ENCODE measurements around the gene LRBA.
"Not testable (repeated sequence)": the region's sequence is repeated elsewhere in the genome, so short reads cannot be mapped to it uniquely, and the experiment has no call there.

Gene LRBA

DNA sequence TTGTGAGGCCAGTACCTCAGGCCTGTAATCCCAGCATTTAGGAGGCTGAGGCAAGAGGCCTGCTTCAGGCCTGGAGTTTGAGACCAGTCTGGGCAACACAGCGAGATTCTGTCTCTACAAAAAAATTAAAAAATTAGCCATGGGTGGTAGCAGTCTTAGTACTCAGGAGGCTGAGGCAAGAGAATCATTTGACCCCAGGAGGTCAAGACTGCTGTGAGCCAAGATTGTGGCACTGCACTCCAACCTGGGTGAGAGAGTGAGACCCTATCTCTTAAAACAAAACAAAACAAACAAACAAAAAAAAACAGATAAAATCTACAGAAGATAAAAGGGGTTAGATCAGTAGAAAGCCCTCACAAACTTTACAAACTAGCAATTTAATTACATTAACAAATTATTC is 352.4 kb downstream of the LRBA start:
- no peaks in the 10 kb centered on the region for H3K4me1 Mint-ChIP-seq (ENCODE audit: low read depth)

DNA sequence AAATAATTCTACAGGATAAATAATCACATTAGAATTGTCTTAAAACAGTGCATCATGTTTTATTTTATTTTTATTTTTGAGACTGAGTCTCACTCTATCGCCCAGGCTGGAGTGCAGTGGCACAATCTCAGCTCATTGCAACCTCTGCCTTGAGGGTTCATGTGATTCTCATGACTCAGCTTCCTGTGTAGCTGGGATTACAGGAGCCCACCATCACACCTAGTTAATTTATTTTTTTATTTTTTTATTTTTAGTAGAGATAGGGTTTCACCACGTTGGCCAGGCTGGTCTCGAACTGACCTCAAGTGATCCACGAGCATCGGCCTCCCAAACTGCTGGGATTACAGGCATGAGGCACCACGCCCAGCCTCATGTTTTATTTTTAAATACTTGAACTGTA is 353.5 kb downstream of the LRBA start:
- H3K9me3 Mint-ChIP-seq; H3K27ac Mint-ChIP-seq; H3K4me3 Mint-ChIP-seq; H3K36me3 Mint-ChIP-seq (ENCODE audit: low read depth); DNase-seq (ENCODE audit: low spot score); H3K27me3 Mint-ChIP-seq (ENCODE audit: low read depth); H3K4me1 Mint-ChIP-seq (ENCODE audit: low read depth): not testable (repeated sequence)

More for the DNA sequence above, 352.4 kb downstream of the LRBA start:
- no peaks in the 10 kb centered on the region for H3K36me3 Mint-ChIP-seq (ENCODE audit: low read depth)
- no peaks in the 10 kb centered on the region for H3K9me3 Mint-ChIP-seq
- no peak overlapping the region for H3K4me3 Mint-ChIP-seq
- no peak overlapping the region for H3K27ac Mint-ChIP-seq
- H3K27me3 Mint-ChIP-seq (ENCODE audit: low read depth): no peaks in the 10 kb centered on the region
- no peak for DNase-seq (ENCODE audit: low spot score)

DNA sequence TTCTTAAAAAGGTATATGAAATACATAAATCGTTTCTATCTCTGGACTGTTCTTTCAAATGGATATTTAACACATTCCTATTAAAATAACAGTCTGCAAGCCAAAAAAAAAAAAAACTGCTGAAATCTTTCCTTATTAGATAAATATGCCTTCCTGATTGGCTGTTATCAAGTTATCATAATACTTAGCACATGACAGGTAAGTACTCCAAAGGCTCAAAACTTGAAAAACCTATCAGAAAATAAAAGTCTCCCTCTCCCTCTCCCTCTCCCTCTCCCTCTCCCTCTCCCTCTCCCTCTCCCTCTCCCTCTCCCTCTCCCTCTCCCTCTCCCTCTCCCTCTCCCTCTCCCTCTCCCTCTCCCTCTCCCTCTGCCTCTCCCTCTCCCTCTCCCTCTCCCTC is 356.8 kb downstream of the LRBA start:
- H3K9me3 Mint-ChIP-seq; H3K36me3 Mint-ChIP-seq (ENCODE audit: low read depth); H3K27me3 Mint-ChIP-seq (ENCODE audit: low read depth); H3K4me3 Mint-ChIP-seq; H3K27ac Mint-ChIP-seq; DNase-seq (ENCODE audit: low spot score); H3K4me1 Mint-ChIP-seq (ENCODE audit: low read depth): not testable (repeated sequence)

DNA sequence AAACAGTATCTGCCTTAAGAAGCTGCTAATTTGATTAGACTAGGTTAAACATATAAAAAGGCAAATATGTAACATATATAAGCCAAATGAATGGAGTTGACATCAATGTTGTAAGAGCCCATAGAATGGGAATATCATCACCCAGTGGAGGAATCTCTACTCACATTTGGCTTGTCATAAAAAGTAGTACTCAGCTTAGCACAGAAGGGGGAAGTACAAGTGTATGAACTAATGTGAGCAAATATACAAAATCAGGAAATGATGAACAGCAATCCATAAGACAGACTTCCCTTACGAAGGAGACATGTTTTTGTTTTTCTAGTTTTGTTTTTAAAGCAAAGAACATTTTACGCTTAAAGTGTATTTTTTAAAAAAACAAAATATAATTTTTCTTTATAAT is 358.2 kb downstream of the LRBA start:
- Mint-ChIP-seq H3K4me3 (no peak overlapping the region), H3K9me3 (no peaks in the 10 kb centered on the region), H3K27ac (no peak overlapping the region), H3K4me1 (ENCODE audit: low read depth) (no peaks in the 10 kb centered on the region), H3K36me3 (ENCODE audit: low read depth) (no peaks in the 10 kb centered on the region), H3K27me3 (ENCODE audit: low read depth) (no peaks in the 10 kb centered on the region)
- no peak for DNase-seq (ENCODE audit: low spot score)

DNA sequence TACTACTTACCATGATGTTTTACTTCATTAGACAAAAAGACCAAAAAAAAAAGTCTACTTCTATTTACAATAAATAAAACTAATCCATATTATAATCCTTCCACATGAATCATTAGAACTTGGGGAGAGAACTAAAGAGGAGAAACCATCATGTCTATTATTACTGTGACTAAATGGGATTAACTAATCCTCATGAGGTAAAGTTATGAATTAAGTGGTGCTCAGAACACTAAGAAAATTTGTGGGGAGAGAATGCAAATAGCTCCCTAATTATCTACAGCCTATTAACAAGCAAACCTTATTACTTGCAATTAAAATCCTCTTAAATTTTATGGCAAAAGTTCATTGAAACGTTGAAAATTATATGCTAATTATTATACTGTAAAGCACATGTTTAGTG is 364.3 kb downstream of the LRBA start:
- no peaks in the 10 kb centered on the region for H3K36me3 Mint-ChIP-seq (ENCODE audit: low read depth)
- no peak overlapping the region for H3K27ac Mint-ChIP-seq
- H3K9me3 Mint-ChIP-seq: no peaks in the 10 kb centered on the region
- H3K4me1 Mint-ChIP-seq (ENCODE audit: low read depth): no peaks in the 10 kb centered on the region
- no peak for DNase-seq (ENCODE audit: low spot score)
- H3K27me3 Mint-ChIP-seq (ENCODE audit: low read depth): no peaks in the 10 kb centered on the region
- no peak overlapping the region for H3K4me3 Mint-ChIP-seq

DNA sequence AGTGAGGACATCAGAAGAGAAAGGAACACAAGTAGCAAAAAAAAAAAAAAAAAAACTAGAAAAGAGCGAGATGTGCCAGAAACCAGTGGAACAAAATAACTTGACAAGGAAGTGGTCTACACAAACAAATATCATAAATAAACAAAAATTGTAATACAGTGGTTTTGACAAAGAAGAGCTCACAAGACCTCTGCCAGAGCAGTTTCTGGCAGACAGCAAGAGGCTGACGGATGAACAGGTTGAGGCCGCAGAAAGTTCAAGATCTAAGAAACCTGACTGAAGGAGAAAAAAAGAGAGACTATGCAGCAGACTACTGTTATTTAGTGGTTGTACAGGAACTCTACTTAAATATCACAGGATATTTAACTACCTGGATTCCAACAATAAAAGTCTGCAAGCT is 367.0 kb downstream of the LRBA start:
- H3K27me3 Mint-ChIP-seq (ENCODE audit: low read depth): no peaks in the 10 kb centered on the region
- H3K9me3 Mint-ChIP-seq: no peaks in the 10 kb centered on the region
- DNase-seq (ENCODE audit: low spot score): no peak
- no peak overlapping the region for H3K4me3 Mint-ChIP-seq
- H3K36me3 Mint-ChIP-seq (ENCODE audit: low read depth): no peaks in the 10 kb centered on the region
- no peak overlapping the region for H3K27ac Mint-ChIP-seq
- H3K4me1 Mint-ChIP-seq (ENCODE audit: low read depth): no peaks in the 10 kb centered on the region

DNA sequence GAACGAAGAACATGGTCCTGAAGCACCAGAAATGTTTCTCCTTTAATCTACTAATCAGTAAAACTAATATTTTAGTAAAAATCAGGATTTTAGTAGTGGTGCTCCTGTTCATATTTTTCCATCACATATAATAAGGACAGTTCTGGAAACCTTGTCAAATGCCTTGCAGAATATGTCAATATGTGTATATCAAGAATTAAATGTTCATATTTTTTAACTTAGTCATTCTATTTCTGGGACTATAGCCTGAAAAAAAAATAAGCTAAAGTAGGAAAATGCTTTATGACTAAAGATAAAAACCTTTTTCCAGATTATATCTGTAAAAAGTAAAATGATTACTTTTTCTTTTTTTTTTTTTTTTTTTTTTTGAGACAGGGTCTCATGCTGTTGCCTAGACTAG is 368.1 kb downstream of the LRBA start:
- Mint-ChIP-seq H3K9me3 (no peaks in the 10 kb centered on the region), H3K27ac (no peak overlapping the region), H3K27me3 (ENCODE audit: low read depth) (no peaks in the 10 kb centered on the region)

DNA sequence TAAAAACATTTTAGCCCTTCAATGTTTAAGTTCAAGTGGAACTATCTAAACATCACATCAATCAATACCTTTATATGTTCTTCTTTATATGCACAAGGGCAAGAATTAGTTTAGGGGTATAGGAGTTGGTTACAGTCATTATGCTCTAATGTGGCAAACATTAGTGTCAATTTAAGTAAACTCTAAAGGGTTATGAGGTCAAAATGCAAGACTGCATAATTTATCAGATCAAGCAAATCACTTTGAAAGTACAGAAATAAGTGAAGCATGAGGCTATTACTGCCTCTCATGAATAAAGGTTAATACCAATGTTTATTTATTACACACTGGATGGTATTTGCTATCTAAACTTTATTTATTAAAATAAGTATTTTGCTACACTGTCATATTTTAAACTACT is 373.5 kb downstream of the LRBA start:
- peaks cover 2% of the 10 kb centered on the region for H3K4me1 Mint-ChIP-seq (ENCODE audit: low read depth)
- H3K9me3 Mint-ChIP-seq: no peaks in the 10 kb centered on the region
- no peaks in the 10 kb centered on the region for H3K27me3 Mint-ChIP-seq (ENCODE audit: low read depth)
- no peak for DNase-seq (ENCODE audit: low spot score)
- no peaks in the 10 kb centered on the region for H3K36me3 Mint-ChIP-seq (ENCODE audit: low read depth)
- no peak overlapping the region for H3K4me3 Mint-ChIP-seq
- H3K27ac Mint-ChIP-seq: no peak overlapping the region

More for the DNA sequence above, 368.1 kb downstream of the LRBA start:
- no peak for DNase-seq (ENCODE audit: low spot score)
- peaks cover under 1% of the 10 kb centered on the region for H3K4me1 Mint-ChIP-seq (ENCODE audit: low read depth)
- no peaks in the 10 kb centered on the region for H3K36me3 Mint-ChIP-seq (ENCODE audit: low read depth)
- no peak overlapping the region for H3K4me3 Mint-ChIP-seq

DNA sequence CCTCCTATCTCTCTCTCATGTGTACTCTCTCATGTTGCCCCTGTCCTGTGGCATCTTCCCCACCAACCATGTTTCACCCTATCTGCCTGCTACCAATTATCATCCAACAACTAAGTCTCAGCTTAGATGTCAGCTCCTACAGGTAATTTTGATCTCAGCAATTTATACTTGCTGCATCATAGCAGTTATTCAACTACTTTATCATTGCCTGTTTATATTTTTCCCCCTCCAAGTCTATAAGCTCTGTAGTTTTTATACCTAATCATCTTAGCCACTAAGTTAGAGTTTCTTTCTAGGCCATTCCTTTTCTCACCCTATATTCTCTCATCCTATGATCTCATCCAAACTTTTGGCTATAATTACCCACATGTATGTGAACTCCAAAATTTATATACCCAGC is 382.4 kb downstream of the LRBA start:
- Mint-ChIP-seq H3K9me3 (peaks cover 5% of the 10 kb centered on the region), H3K4me1 (ENCODE audit: low read depth) (no peaks in the 10 kb centered on the region), H3K27me3 (ENCODE audit: low read depth) (no peaks in the 10 kb centered on the region), H3K4me3 (no peak overlapping the region), H3K36me3 (ENCODE audit: low read depth) (peaks cover 4% of the 10 kb centered on the region), H3K27ac (no peak overlapping the region)
- DNase-seq (ENCODE audit: low spot score): no peak

DNA sequence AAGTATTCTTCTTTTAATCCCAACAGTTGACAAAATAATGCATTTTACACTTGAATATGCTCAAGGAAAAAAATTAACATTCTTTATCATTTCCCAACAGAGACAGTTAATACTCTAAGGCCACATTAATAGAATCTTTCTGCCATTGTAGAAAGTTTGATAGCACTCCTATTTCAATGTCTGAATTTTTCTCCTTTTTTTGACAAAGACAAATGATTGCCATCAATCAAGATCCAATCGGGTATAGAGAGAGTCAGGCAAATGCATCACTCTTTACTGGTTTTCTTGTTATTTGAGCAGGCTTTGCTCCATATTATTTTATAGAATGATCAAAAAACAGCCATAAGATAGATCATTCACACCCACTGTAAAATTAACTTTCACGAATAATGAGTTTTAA is 387.0 kb downstream of the LRBA start:
- Mint-ChIP-seq H3K4me1 (ENCODE audit: low read depth) (no peaks in the 10 kb centered on the region), H3K27ac (no peak overlapping the region), H3K9me3 (no peaks in the 10 kb centered on the region), H3K36me3 (ENCODE audit: low read depth) (no peaks in the 10 kb centered on the region), H3K4me3 (no peak overlapping the region), H3K27me3 (ENCODE audit: low read depth) (no peaks in the 10 kb centered on the region)
- no peak for DNase-seq (ENCODE audit: low spot score)

DNA sequence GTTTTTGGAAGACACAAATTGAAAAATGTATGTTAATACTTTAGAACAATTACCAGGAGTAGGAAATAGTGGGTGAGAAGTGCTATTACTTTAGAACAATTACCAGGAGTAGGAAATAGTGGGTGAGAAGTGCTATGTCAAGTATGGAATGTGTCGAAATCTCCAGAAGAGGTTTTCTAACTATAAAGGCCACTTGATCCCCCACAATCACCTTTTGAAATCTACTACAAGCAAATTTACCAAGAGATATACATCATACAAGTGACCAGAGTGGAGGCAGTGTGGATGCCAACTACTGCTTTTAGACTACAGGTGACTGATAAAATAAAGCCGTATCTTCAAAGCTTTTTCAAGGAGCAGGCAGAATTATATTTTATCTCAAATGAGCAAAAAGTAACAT is 390.1 kb downstream of the LRBA start:
- H3K4me3 Mint-ChIP-seq: no peak overlapping the region
- no peaks in the 10 kb centered on the region for H3K4me1 Mint-ChIP-seq (ENCODE audit: low read depth)
- no peak overlapping the region for H3K27ac Mint-ChIP-seq
- no peaks in the 10 kb centered on the region for H3K9me3 Mint-ChIP-seq
- DNase-seq (ENCODE audit: low spot score): no peak
- no peaks in the 10 kb centered on the region for H3K36me3 Mint-ChIP-seq (ENCODE audit: low read depth)
- no peaks in the 10 kb centered on the region for H3K27me3 Mint-ChIP-seq (ENCODE audit: low read depth)

DNA sequence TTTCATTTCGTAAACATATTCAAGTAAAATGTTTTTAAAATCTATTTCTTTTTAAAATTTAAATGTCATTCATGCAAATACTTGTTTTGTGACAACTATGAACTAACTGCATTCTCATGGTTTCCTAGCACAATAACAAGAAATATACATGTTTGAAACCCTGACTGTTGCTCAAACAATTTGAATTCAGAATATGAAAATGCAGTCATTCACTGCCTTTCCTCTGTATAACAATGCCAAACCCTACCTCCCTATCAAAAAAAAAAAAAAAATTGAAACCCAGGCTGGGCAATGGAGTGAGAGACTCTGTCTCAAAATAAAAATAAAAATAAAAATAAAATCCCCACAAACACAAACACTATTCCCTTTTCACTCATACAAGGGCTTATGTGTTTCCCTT is 391.0 kb downstream of the LRBA start:
- Mint-ChIP-seq H3K4me3 (no peak overlapping the region), H3K4me1 (ENCODE audit: low read depth) (no peaks in the 10 kb centered on the region), H3K27ac (no peak overlapping the region), H3K27me3 (ENCODE audit: low read depth) (no peaks in the 10 kb centered on the region), H3K9me3 (no peaks in the 10 kb centered on the region), H3K36me3 (ENCODE audit: low read depth) (no peaks in the 10 kb centered on the region)
- no peak for DNase-seq (ENCODE audit: low spot score)

DNA sequence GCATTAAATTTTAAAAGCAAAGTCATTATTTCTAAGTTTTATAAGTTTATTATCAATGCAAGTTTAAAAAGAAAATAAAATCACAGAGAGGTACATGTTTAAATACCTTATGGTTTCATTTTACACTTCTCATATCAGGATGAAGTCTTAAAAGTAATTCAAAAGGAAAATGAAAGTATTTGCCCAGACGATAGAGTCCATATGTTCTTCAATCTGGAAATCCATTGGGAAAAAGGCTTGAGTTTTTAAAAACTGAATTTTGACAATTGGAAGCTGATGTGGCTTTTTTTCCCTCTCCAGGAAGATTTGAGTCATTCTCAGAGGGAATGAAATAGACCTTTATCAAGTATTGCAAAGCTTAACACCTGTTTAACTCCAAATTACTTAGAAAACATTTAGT is 396.0 kb downstream of the LRBA start:
- Mint-ChIP-seq H3K4me3 (no peak overlapping the region), H3K4me1 (ENCODE audit: low read depth) (no peaks in the 10 kb centered on the region), H3K27ac (no peak overlapping the region), H3K9me3 (no peaks in the 10 kb centered on the region), H3K27me3 (ENCODE audit: low read depth) (no peaks in the 10 kb centered on the region), H3K36me3 (ENCODE audit: low read depth) (peaks cover 2% of the 10 kb centered on the region)
- no peak for DNase-seq (ENCODE audit: low spot score)

DNA sequence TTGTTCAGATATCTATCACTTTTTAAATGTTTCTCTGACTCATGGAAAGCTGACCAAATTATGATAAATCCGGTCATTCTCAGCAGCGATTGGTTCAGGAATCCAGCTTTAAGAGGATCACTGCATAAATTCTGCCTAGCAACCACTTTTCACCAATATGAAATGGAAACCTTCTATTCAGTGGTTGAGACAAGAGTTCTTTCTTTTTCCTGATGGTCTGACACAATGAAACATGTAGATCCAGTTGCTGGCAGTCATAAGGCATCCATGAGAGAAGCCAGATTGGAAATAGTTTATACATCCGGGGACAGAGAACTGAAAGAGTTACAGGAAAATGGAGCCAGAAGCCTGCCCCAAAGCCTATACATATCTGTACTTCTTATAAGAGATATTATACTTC is 406.0 kb downstream of the LRBA start:
- no peaks in the 10 kb centered on the region for H3K36me3 Mint-ChIP-seq (ENCODE audit: low read depth)
- no peaks in the 10 kb centered on the region for H3K4me1 Mint-ChIP-seq (ENCODE audit: low read depth)
- no peak overlapping the region for H3K27ac Mint-ChIP-seq
- no peaks in the 10 kb centered on the region for H3K9me3 Mint-ChIP-seq
- H3K27me3 Mint-ChIP-seq (ENCODE audit: low read depth): no peaks in the 10 kb centered on the region
- no peak for DNase-seq (ENCODE audit: low spot score)
- H3K4me3 Mint-ChIP-seq: no peak overlapping the region

DNA sequence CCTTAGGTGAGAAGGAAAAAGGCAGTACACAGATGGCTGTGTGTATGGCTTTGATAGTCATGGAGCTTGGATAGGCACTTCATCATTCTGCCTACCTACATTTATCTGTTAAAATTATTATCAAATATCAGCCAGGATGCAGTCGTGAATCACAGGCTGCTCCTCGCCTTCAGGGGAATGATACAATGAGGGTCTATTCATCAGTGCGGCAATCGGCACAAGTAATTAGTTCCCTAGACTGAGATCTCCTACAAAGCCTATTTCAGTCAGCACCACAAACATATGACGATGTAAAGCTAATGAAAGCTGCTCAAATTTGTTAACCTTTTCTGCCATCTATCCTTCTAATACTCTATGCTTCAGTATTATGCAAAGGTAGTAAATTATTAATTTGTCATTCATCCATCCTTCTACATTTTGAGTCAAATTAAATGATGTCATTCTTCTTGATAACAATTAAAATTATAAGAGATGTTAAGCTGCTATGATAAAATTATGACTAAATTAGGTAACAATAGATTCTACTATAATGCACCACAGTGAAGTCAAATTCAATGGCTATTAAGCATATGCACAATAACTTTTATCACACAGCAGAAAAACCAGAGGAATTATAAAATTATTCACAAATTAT is 414.2 kb downstream of the LRBA start:
- no peak for DNase-seq (ENCODE audit: low spot score)
- no peaks in the 10 kb centered on the region for H3K9me3 Mint-ChIP-seq
- no peak overlapping the region for H3K4me3 Mint-ChIP-seq
- H3K36me3 Mint-ChIP-seq (ENCODE audit: low read depth): peaks cover 8% of the 10 kb centered on the region
- no peaks in the 10 kb centered on the region for H3K27me3 Mint-ChIP-seq (ENCODE audit: low read depth)
- no peaks in the 10 kb centered on the region for H3K4me1 Mint-ChIP-seq (ENCODE audit: low read depth)
- no peak overlapping the region for H3K27ac Mint-ChIP-seq
